Ovary (tissue), 3 donors: ENCODE results near the gene DCTPP1.

ENCODE experiments used
- CTCF ChIP-seq, 3 donors: fragments of 450-650 bp in 2 of 3; fragments of 200-600 bp in 1 of 3; IDR thresholded peaks; one replicate each; pipeline versions ENCODE4 v1.5.1 to v1.8.0; 2016 to 2022; ENCODE audit warnings: antibody characterized with exemption in 3 of 3, mild to moderate bottlenecking in 1 of 3
- POLR2A ChIP-seq: fragments of 450-650 bp; IDR thresholded peaks from one replicate; pipeline ENCODE4 v1.6.1; 2017; ENCODE audit warnings: antibody characterized with exemption, mild to moderate bottlenecking, moderate library complexity
- donor health status: DM: no; HTN: no; CAD: no.

GRCh38 chr16:30470170-30470512 is 40.3 kb upstream of the DCTPP1 start:
- TF ChIP-seq POLR2A (no peak), CTCF (IDR thresholded peaks at IDR 0.05) (no peak)
